ENCODE measurements around the gene SMIM5.
A peak's percentile ranks its signal among the peaks of the same experiment; 100 is the strongest.
"Not testable (repeated sequence)": the region's sequence is repeated elsewhere in the genome, so short reads cannot be mapped to it uniquely, and the experiment has no call there.

The SMIM5 gene

DNA sequence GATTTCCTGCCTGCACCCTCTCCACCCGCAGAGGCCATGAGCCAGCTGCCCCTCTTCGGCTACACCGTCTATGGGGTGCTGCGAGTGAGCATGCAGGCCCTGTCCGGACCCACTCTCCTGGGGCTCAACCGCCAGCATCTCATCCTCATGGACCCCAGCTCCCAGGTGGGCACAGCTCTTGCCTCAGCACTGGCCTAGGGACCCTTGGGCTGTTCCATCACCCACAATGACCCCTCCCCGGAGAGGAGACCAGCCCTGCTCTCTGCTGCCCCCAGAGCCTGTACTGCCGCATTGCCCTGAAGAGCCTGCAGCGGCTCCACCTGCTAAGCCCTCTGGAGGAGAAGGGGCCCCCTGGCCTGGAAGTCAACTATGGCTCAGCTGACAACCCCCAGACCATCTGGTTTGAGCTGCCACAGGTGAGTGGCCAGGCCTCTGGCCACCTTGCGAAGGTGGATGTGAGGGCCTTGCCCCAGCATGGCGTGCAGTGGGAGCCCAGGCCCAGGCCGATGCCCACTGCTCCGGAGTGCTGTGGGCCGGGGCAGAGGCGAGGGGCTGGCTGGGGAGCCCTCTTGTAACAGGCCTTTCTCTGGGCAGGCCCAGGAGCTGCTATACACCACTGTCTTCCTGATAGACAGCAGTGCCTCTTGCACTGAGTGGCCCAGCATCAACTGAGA lies 7.3 kb upstream of the SMIM5 start:
- DNase-seq, result peak; percentile 16

DNA sequence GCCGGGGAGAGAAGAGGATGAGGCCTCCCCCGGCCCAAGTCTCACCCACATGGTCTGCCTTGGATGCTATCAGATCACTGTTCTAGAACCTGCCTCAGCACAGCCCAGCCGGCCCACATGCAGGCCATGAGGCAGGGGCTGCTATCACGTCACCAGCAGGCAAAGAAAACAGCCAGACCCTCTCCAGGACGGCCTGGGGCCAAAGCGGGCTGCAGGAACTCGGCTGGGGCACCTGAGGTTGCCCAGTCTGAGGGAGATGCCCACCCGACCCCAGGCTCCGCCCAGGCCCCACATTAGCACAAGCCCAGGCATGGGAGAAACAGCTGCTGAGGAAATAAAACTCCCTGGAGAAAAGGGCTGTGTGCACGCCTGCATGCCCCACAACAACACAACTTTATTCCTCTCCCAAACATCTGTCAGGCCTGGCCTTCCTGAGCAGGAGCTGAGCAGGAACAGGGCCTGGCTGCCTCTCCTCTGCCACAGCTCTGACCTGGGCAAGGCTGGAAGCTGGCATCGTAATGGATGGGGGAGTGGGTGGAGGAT lies 6.7 kb upstream of the SMIM5 start:
- DNase-seq, result no peak

DNA sequence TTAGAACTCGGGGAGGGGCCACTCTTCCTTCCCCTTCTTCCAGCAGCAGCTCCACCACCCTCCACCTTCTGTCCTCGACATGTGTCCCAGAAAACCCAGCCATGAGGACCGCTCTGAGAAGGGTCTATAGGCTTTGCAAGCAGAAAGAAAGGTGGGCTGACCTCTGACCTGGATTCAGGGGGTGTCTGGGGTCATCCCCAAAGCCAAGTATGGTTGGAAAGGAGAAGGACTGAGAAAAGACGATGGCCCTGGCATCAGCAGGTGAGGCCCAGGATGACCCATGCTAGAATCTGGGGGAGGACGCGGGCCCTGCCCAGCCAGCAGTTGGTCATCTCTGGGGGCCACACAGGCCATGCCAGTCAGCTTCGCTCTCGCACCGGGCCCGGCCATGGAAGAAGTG lies 6.1 kb upstream of the SMIM5 start:
- DNase-seq, result no peak

- DNase-seq, result no peak
Observed at GRCh38 chr17:75628425-75628824, 4.8 kb upstream of the SMIM5 start.

DNA sequence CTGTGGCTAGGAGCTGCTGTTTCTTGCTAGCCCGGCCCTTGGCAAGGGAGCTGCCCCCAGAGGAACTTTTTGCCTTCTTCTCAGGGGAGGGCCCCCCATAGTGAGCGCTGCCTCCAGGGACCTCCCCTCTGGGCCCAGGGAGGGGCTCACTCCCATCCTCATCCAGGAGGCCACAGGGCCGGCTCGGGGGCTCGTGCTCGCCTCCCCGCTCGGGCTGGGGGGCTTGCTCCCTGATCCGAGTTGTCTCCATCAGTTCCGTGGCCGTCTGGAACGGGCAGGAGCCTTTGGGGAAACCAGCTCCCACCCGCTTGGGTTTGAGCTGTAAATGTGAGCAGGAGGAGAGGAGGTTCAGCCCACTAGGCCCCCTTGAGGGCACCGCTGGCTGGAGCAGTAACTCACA lies 4.1 kb upstream of the SMIM5 start:
- no peak for DNase-seq

DNA sequence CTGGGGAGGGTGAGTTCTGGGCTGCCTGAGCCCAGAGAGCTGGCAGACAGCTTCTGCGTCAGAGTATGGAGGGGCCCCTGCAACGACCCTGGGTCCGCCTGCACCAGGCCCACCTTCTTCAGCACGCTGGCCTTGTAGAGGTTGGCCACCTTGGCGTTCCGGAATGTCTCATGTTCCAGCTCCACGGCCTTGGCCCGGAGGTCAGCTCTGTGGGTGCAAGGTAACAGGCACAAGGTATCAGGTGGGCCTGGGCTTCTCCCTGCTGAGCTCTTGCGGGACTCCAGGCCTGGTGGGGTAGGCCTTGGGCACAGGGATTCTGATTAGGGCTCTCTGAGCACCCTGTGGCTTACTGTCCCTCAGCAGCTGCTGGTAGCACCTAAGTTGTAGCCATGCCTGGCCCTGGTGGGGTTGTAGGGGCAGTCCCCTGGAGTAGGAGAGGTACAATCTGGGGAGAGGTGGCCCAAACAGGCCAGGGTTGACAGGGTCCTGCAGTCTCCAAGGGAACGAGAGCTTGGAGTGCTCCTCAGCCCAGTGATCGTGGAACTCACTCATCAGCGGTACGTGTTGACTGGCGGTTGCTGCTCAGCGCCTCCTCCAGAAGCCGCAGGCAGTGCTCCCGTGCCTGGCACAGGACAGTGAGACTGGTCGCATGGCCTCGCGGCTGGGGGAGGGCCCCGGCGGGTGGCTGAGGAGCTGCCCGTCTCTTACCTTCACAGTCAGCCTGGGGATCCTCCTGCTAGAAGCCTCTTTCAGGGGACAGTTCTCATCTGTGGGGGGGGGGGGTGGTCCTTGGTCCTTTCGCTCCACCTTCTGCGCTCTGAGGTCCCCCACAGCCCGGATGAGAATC lies 2.9 kb upstream of the SMIM5 start:
- DNase-seq, result no peak

GRCh38 chr17:75631353-75631752 lies 1.9 kb upstream of the SMIM5 start:
- DNase-seq, result no peak

DNA sequence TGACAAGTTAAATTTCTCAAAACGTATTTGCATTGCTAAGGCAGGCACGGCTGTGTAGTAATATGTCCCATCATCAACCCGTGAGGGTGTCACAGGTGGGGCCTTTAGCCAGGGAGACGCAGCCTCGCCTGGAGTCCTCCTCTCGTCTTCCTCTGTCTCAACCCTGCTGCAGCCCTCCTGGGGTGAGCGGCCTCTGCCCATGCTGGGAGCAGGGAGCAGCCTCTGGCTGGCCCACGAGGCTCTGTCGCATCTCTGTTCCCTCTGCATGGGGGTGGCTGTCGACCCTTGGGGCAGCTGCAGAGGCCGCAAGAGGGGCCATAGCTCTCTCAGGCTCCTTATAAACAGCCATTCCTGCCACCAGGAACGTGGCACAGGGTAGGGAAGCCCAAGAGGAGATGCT lies 806 bp upstream of the SMIM5 start:
- DNase-seq, result no peak

DNA sequence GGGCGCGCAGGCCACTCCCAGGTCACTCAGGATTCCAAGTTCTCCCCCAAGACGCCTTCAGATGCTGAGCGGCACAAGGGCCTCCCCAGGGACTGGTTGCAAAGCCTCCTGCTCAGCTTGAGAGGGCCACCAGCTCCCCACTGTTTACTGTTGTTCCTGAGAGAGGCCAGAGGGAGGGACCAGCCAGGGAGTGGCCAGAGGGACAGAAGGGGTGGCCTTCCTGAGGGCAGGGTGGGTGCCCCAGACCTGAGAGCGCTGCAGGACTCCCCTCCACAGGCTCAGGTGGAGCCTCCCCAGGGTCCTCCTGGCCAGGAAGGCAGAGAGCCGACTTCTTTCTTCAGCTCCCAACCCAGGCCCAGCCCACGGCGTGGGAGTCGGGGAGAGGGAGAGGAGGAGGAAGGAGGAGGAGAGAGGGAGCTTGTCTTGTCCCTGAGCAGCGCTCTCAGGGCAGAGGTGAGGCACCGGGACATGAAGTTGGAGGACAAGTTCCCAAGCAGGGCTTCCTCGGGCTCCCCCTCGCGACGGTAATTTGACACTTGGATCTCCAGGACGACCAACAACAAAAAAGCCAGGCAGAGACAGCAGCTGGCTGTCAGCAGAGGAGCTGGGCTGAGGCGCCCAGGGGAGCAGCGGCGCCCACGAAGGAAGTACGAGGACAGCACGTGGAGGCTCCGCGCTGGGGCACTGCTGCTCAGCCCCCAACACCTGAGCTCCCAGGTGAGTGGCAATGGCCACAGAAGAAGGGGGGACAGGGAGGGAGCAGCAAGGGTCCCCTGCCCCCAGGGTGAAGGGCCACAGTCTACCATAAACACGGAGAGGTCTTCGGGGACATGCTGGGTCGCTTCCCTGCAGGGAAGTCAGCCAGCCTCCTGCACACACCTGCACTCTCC lies 497 bp downstream of the SMIM5 start:
- DNase-seq, result peak; percentile 65

- no peak for DNase-seq
Observed at GRCh38 chr17:75634376-75634740, 1.1 kb downstream of the SMIM5 start.

DNA sequence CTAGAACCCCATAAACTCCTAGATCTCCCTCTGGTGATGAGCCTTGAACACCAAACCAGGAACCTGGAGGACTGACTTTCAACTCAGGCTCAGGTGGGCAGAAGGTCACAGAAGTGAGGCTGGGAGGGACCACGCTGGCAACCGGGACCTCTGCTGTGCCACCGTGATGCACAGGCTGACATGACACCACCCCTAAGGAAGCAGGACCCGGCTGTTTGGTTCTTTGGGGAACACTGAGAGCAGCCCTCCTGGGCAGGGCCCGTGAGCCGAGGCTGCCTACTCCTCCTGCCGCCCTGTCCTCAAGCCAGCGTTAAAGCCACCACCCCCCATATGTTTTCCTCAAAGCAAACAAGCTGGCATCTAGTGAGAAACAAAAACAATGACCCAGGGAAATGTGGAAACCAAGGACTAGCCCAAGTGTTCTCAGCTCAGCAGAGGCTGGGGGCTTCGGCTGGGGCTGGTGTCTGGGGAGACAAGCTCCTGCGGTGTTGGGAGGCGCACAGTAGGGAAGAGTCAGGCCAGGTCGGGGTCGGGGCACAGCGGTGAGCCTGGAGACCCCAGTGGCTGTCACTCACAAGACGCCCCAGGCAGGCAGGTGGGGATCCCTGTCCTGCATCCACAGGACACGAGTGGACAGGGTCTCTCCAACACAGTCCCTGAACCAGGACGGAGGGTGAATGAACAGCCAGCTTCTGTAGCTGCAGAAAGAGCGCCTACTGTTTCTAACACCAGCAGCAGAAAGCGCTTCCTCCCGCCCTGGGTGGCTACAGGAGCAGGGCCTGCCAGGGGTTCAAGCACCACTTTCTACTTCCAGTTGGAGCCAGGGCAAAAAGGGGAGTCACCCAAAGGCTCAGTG lies 1.7 kb downstream of the SMIM5 start:
- no peak for DNase-seq

DNA sequence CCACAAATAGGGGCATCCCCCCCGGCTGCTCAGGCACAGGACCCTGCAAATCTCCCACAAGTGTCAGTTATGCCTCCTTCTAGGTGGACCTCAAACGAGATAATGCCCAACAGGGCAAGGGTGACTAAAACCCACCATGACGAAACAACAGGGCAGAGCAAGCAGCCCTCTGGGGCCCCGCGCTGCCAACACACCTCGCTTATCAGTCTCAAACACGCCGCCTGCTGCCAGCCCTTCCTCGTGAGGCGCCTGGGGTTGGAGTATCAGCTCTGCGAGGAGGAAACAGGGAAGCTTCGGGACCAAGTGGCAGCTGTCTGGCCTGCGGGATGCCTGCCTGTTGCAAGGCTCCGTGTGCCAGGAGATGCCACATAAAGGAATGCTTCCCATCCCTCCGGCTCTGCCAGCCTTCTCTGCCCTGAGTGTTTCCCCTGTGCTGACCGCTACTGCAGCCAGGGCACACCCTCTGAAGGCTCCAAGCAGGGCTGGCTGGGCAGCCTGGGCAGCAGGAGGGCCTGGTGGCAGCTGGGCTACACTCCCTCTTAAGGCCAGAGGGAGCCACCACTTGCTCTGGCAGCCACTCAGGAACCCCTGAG lies 2.5 kb downstream of the SMIM5 start:
- no peak for DNase-seq

GRCh38 chr17:75636381-75637142 lies 3.3 kb downstream of the SMIM5 start:
- no peak for DNase-seq

DNA sequence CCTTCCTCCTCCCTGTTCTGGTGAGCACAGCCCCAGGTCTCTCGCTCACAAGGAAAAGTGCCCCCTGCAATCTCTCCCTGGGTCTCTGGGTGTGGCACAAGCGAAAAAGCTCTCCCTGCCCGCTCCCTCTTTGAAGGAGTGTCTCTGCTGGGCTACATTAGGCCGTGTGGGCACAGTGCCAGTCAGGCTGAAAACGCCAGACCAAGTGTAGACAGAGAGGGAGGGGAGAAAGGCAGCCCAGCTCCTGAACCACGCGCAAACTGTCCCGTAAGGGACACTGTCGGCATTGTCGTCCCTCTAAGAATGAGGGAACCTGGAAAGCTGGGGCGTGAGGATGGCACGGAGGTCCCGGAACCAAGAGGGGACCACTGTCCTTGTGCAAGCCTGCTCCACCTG lies 3.9 kb downstream of the SMIM5 start:
- DNase-seq, result no peak

- no peak for DNase-seq
Observed at GRCh38 chr17:75637551-75637950, 4.3 kb downstream of the SMIM5 start.

GRCh38 chr17:75638039-75638438 lies 4.8 kb downstream of the SMIM5 start:
- not testable (repeated sequence) for DNase-seq

DNA sequence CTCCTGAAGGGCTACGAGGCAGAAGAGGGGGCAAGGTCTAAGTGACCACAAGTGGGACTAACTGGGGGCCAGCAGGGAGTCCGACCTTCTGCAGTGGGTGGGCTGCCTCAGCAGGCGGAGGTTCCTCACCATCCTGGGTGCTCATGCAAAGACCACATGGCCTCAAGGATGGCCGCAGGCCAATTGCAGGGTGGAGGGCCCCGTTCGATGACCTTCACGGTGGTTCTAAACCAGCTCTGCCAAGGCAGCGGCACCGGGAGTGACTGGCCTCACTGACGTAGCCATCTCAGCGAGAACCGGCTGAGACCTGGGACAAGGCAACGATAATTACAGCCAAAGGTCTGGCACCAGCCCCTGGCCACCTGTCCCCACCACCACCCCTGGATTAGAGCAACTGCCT lies 5.7 kb downstream of the SMIM5 start:
- no peak for DNase-seq

- no peak for DNase-seq
Observed at GRCh38 chr17:75639327-75639726, 6.1 kb downstream of the SMIM5 start.

DNA sequence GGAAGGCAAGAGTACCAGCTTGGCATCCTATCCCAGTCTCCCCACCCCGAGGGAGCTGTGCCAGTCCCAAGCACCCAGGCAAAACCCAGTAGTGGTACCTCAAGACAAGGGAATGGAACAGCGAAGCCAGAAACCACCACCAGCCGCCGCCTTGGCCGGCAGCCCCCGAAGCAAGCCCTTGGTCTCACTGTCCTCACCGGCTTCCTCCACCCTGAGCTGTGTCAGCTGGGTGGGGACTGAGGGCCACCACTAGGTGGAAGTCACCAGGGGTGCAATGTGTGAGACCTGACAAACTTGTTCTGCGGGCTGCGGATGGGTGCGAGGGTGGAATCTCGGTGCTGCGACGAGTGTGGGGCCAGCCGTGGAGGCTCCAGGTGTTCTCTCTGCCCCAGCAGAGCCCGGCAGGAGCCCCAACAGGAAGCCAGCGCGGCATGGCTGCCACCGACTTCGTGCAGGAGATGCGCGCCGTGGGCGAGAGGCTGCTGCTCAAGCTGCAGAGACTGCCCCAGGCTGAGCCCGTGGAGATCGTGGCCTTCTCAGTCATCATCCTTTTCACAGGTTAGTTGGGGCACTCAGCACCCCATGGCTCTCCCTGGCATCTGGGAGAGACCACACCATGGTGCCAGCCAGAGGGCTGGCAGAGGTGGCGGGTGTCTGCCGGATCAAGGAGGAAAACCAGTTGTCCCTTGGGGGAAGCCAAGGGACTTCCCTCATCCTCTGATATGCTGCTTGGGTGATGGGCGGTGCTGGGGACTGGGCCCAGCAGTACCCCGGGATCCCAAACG lies 6.7 kb downstream of the SMIM5 start:
- DNase-seq, result no peak

DNA sequence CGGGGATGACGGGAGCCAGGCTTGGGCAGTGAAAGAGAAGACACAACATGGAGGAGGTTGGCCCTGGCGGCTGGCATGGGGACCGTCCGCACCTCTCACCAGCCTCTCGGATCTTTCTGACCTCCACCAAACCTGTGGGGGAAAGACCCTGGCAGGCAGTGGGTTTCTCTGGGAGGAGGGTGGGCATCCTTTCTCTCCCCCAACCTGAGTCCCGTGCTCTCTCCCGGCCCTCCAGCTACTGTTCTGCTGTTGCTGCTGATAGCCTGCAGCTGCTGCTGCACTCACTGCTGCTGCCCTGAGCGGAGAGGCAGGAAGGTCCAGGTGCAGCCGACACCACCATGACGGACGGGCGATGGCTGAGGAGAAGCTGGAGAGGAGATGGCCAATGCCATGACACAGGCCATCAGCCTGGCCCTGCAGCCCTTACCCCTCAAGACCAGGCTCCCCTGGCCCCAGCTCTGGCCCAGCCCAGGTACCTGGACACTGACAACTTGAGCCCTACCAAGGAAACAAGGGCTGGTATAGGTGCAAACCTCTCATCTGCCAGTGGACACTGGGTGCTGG lies 7.4 kb downstream of the SMIM5 start:
- no peak for DNase-seq
